SU-DHL-6 (cell line): ENCODE measurements around the gene PPP2R1A.

Source experiments
- EZH2phosphoT487 ChIP-seq: fragments of 200-600 bp; sonication (generic), shearing (Covaris generic); conservative IDR thresholded peaks from 2 replicates; pipeline ENCODE4 v1.6.1; 2018; ENCODE audit warnings: mild to moderate bottlenecking, antibody characterized with exemption, low read length, moderate library complexity, mixed read lengths
- TF ChIP-seq, protein P1 (sequence below): fragments of 200-600 bp; sonication (generic); IDR thresholded peaks from one replicate; pipeline ENCODE4 v1.5.1; 2017; ENCODE audit warnings: antibody characterized with exemption, mild to moderate bottlenecking, low read length, moderate library complexity; ENCODE audit not compliant: insufficient read depth, poor library complexity, severe bottlenecking

DNA sequence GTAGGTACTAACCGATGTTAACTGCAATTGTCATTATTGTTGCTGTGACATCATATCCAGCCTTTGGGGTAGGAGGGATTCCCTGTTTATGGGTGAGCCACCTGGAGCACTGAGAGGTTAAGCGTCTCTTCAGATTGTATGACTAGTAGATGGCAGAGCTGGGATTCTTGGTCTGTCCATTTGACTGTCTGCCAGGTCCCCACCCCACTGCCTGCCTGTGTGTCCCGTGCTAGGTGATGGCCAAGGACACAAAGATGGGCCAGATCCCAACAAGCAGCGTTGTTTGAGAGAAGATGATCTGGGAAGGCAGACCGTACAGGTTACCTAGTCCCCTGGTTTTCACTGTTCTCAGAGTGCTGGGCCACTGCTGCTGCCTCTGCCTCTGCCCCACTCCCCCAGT lies 16.6 kb downstream of the PPP2R1A start:
- TF ChIP-seq, protein P1, sequence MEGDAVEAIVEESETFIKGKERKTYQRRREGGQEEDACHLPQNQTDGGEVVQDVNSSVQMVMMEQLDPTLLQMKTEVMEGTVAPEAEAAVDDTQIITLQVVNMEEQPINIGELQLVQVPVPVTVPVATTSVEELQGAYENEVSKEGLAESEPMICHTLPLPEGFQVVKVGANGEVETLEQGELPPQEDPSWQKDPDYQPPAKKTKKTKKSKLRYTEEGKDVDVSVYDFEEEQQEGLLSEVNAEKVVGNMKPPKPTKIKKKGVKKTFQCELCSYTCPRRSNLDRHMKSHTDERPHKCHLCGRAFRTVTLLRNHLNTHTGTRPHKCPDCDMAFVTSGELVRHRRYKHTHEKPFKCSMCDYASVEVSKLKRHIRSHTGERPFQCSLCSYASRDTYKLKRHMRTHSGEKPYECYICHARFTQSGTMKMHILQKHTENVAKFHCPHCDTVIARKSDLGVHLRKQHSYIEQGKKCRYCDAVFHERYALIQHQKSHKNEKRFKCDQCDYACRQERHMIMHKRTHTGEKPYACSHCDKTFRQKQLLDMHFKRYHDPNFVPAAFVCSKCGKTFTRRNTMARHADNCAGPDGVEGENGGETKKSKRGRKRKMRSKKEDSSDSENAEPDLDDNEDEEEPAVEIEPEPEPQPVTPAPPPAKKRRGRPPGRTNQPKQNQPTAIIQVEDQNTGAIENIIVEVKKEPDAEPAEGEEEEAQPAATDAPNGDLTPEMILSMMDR: no peak
- TF ChIP-seq EZH2phosphoT487: no peak
